Psoas muscle (tissue), 8 donors: ENCODE measurements around the gene OR5M11. TPM values are rescaled to one million over a fixed set of nuclear protein-coding genes. Genes with fewer than 3 reads are reported as not detected.

Source experiments
- ATAC-seq, 4 donors: fragments of 200-7000 bp; cut with Tn5 transposase; one replicate each; pipeline ENCODE4 v1.9.1; 2020; ENCODE audit warnings: moderate library complexity in 3 of 4, mild to moderate bottlenecking in 2 of 4
- DNase-seq, 2 donors: peaks; one replicate each; pipeline ENCODE4 v3.0.0-alpha.2; 2020
- H3K27ac ChIP-seq: fragments of 200-600 bp; one replicate; pipeline ENCODE4 v1.8.0; 2022
- H3K27me3 ChIP-seq, 3 donors: fragments of 200-600 bp in 1 of 3; one replicate each; pipeline versions ENCODE4 v1.6.1 to v1.8.0; 2013 to 2022; ENCODE audit warnings: low read length in 2 of 3, mild to moderate bottlenecking in 2 of 3, moderate library complexity in 1 of 3; ENCODE audit not compliant: insufficient read depth in 3 of 3
- H3K36me3 ChIP-seq, 2 donors: fragments of 200-600 bp in 1 of 2; one replicate each; pipeline versions ENCODE4 v1.6.1 to v1.8.0; 2013 to 2022; ENCODE audit warnings: low read depth in 1 of 2, mild to moderate bottlenecking in 1 of 2, moderate library complexity in 1 of 2; ENCODE audit not compliant: insufficient read depth in 1 of 2
- H3K4me1 ChIP-seq: fragments of 200-600 bp; one replicate; pipeline ENCODE4 v1.8.0; 2022
- H3K4me3 ChIP-seq: fragments of 200-600 bp; one replicate; pipeline ENCODE4 v1.8.0; 2022; ENCODE audit warnings: mild to moderate bottlenecking
- H3K9me3 ChIP-seq: fragments of 200-600 bp; one replicate; pipeline ENCODE4 v1.8.0; 2022
- CTCF ChIP-seq: fragments of 200-600 bp; IDR thresholded peaks from one replicate; pipeline ENCODE4 v1.8.0; 2022; ENCODE audit warnings: antibody characterized with exemption
- WGBS, 3 donors: extraction: QIAGEN DNeasy Blood & Tissue Kit; methylation state at CpG; one replicate each; pipeline versions ENCODE4 v1.1.6 to v1.1.7; 2013; 5-methylcytosine and 5-hydroxymethylcytosine counted together
- intact Hi-C, 2 donors: fragments of 100-400 bp; cut with DNase I; formaldehyde crosslinking; loops; one replicate each; pipeline versions ENCODE4 v1.11.0 to v1.14.2; 2022
- polyA plus RNA-seq, 3 donors: library from polyadenylated mRNA; stranded (reverse); fragments of 200-250 nt; gene quantifications; one replicate each; pipeline ENCODE4 v1.2.3, GENCODE V29; 2013
- total RNA-seq, 4 donors: library from RNA; stranded (reverse); fragmentation: NEBNext Ultra II Directional in 2 of 4; extraction: Animal tissue kit (Norgen Biotek cat#: 25700) in 2 of 4; gene quantifications; one replicate each; pipeline versions ENCODE4 v1.2.1 to v1.2.4, GENCODE V29; 2021 to 2023
- donor health status: healthy with polysubstance abuse.
- donor health status: DM: no; HTN: no; CAD: no; lungs with moderate emphysema.
- donor health status: Bipolar disorder and iron deficiency.
- donor health status: healthy.
- donor health status: DM: yes; HTN: yes; CAD: no.
- donor health status: DM: no; HTN: no; CAD: no.
- donor health status: DM: no; HTN: no; CAD: no.
- donor health status: DM: yes; HTN: yes; CAD: no.

OR5M11 gene
- total and polyA plus RNA-seq, 7 donors, result not detected

DNA sequence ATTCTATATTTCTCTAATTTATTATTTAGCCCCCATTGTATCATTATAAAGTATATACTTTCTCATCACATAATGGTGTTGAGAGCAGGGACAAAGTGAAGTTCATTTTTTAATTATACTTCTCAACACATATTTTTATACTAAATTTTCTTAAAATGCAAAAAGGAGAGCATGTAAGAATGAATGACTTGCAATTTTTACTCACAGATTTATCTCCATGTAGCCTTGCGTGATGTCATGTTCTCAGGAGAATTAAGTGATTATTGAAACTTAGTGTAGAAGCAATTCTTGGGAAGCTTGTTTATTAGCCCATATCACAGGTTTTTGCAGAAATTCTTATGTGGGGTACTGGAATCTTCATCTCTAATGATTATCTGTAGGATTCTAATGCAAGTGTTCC is 682 bp upstream of the OR5M11 start:
- DNase-seq (no peak), ATAC-seq (no peak)
- Histone ChIP-seq H3K9me3 (no peaks in the 10 kb centered on the region), H3K36me3 (no peaks in the 10 kb centered on the region), H3K27ac (no peak overlapping the region), H3K4me1 (no peaks in the 10 kb centered on the region), H3K27me3 (no peaks in the 10 kb centered on the region), H3K4me3 (no peak overlapping the region)
- no peak for TF ChIP-seq CTCF
- intact Hi-C loops, result no loop called here
- 91 to 98% (median 95%) methylated on average over 1 of the region's 1 CpG for WGBS, 3 donors

DNA sequence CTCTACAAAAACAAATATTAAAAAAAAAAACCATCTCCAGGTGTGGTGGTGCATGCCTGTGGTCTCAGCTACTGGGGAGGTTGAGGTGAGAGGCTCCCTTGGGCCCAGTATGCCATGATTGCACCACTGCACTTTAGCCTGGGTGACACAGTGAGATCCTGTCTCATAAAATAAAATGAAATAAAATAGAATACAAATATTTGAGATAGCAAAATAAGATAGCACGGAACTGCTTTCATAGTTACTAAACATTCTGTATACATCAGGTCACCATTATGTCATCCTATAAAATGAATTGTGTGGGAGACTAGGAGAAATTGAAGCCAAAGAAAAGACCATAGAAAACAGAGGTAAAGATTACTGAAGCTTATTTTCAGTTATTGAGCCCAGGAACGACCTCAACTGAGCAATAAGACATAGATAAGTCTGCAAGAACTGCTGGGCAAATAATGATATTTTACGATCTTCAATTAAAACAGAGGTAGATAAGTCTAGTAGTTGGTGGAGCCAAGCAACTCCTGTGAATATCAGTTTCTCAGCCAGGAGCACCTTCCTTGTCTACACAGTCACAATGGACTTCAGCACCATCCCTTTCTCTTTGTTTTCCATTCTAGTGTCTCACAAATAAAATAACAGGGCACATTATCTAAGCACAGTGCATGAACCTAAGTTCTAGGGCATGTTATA is 9.9 kb downstream of the OR5M11 start:
- Histone ChIP-seq H3K27me3 (no peaks in the 10 kb centered on the region), H3K36me3 (no peaks in the 10 kb centered on the region), H3K27ac (no peak overlapping the region), H3K9me3 (no peaks in the 10 kb centered on the region), H3K4me1 (no peaks in the 10 kb centered on the region), H3K4me3 (no peak overlapping the region)
- intact Hi-C loops, result no loop called here
- DNase-seq, result no peak
- 66 to 70% (median 68%) methylated on average over 3 of the region's 3 CpGs for WGBS, 3 donors
- ATAC-seq, result no peak
- no peak for TF ChIP-seq CTCF

DNA sequence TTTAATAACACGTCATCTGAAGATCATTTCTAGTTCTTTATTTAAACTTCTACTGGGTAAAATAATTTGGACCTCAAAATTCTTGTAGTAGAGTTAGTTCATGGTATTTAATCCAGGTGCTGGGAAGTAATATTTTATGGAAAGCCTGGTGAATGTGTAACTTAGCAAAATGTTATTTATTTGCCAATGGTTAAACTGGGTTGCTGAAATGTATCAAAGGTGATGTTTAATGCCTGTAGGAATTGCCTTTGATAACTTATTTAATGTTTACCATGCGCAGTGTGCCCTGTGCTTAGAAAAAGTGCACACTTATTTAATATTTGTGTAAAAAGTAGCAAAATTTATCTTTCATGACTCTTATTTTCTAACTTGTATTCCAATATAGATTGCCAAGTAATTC is 11.2 kb downstream of the OR5M11 start:
- intact Hi-C loops, result no loop called here
- Histone ChIP-seq H3K4me3 (no peak overlapping the region), H3K27ac (no peak overlapping the region), H3K4me1 (no peaks in the 10 kb centered on the region), H3K36me3 (no peaks in the 10 kb centered on the region), H3K27me3 (no peaks in the 10 kb centered on the region), H3K9me3 (no peaks in the 10 kb centered on the region)
- 73 to 76% (median 75%) methylated on average over 2 of the region's 2 CpGs for WGBS, 3 donors
- DNase-seq (no peak), ATAC-seq (no peak)
- TF ChIP-seq CTCF, result no peak

- DNase-seq, result no peak
- H3K9me3 ChIP-seq, result no peaks in the 10 kb centered on the region
- no peak for TF ChIP-seq CTCF
- no peak for ATAC-seq
- H3K36me3 ChIP-seq, result no peaks in the 10 kb centered on the region
- H3K27ac ChIP-seq, result no peak overlapping the region
- H3K4me3 ChIP-seq, result no peak overlapping the region
- intact Hi-C loops, result no loop called here
- no peaks in the 10 kb centered on the region for H3K4me1 ChIP-seq
- 61 to 64% (median 62%) methylated on average over 5 of the region's 5 CpGs for WGBS, 3 donors
- H3K27me3 ChIP-seq, result no peaks in the 10 kb centered on the region
Observed at GRCh38 chr11:56522008-56522407, 21.0 kb downstream of the OR5M11 start.

- H3K27ac ChIP-seq, result no peak overlapping the region
- WGBS, 3 donors, result 74 to 85% (median 79%) methylated on average over 1 of the region's 1 CpG
- no peak for ATAC-seq
- H3K9me3 ChIP-seq, result no peaks in the 10 kb centered on the region
- no peak overlapping the region for H3K4me3 ChIP-seq
- H3K4me1 ChIP-seq, result no peaks in the 10 kb centered on the region
- no peak for DNase-seq
- intact Hi-C loops, result no loop called here
- no peak for TF ChIP-seq CTCF
- no peaks in the 10 kb centered on the region for H3K36me3 ChIP-seq
- no peaks in the 10 kb centered on the region for H3K27me3 ChIP-seq
Observed at GRCh38 chr11:56513280-56513679, 29.8 kb downstream of the OR5M11 start.
